Skeletal muscle tissue (tissue), 4 donors: ENCODE measurements around the gene CLPSL1. TPM values are rescaled to one million over a fixed set of nuclear protein-coding genes. Genes with fewer than 3 reads are reported as not detected.

Source experiments
- H3K27ac ChIP-seq: one replicate; pipeline ENCODE4 v1.7.0; 2013; ENCODE audit warnings: mild to moderate bottlenecking, low read depth, low read length, inconsistent platforms
- H3K27me3 ChIP-seq, 3 donors: one replicate each; pipeline ENCODE4 v1.7.0; 2013; ENCODE audit warnings: low read length in 3 of 3; ENCODE audit not compliant: control insufficient read depth in 3 of 3, insufficient read depth in 3 of 3
- H3K36me3 ChIP-seq, 3 donors: one replicate each; pipeline ENCODE4 v1.7.0; 2013; ENCODE audit warnings: low read length in 3 of 3; ENCODE audit not compliant: control insufficient read depth in 3 of 3, insufficient read depth in 3 of 3
- H3K4me1 ChIP-seq, 3 donors: one replicate each; pipeline ENCODE4 v1.7.0; 2013; ENCODE audit warnings: low read length in 3 of 3, mild to moderate bottlenecking in 3 of 3; ENCODE audit not compliant: control insufficient read depth in 3 of 3, insufficient read depth in 3 of 3
- H3K4me3 ChIP-seq, 3 donors: one replicate each; pipeline ENCODE4 v1.7.0; 2013; ENCODE audit warnings: low read length in 3 of 3
- H3K9ac ChIP-seq, 3 donors: one replicate each; pipeline ENCODE4 v1.7.0; 2013; ENCODE audit warnings: low read length in 3 of 3, mild to moderate bottlenecking in 3 of 3, moderate library complexity in 2 of 3, low read depth in 1 of 3
- H3K9me3 ChIP-seq, 3 donors: one replicate each; pipeline ENCODE4 v1.7.0; 2013; ENCODE audit warnings: low read length in 3 of 3; ENCODE audit not compliant: control insufficient read depth in 3 of 3
- total RNA-seq: library from RNA; depleted of rRNA; stranded (reverse); fragments of >200 nt; gene quantifications from one replicate; pipeline ENCODE4 v1.2.3, GENCODE V29; 2014
- donor health status: Osteomylitis.

Gene CLPSL1
- total RNA-seq, 1 donor from 2014 or later = not detected

DNA sequence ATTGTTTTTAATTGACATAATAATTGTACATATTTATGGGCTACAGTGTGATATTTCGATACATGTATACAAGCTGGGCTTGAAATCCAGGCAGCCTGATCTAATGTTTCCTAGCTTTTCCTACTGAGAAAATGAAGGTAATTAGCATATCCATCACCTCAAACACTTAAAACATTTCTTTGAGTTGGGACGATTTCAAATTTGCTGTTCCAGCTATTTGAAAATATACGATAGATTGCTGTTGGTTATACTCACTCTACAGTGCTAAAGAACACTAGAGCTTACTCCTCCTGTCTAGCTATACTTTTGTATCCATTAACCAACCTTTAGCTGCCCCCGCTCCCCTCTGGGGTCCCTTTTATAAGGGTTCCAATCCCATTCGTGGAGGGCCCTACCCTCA, 29.0 kb downstream of the CLPSL1 start:
- Histone ChIP-seq H3K27me3 (peaks cover 6 to 33% (median 18%) of the 10 kb centered on the region in 3 donors), H3K27ac (no peak overlapping the region), H3K9me3 (no peaks in the 10 kb centered on the region), H3K36me3 (no peaks in the 10 kb centered on the region), H3K4me3 (no peak overlapping the region), H3K4me1 (peaks cover 0 to 9% (median 3%) of the 10 kb centered on the region in 3 donors), H3K9ac (no peak overlapping the region)

DNA sequence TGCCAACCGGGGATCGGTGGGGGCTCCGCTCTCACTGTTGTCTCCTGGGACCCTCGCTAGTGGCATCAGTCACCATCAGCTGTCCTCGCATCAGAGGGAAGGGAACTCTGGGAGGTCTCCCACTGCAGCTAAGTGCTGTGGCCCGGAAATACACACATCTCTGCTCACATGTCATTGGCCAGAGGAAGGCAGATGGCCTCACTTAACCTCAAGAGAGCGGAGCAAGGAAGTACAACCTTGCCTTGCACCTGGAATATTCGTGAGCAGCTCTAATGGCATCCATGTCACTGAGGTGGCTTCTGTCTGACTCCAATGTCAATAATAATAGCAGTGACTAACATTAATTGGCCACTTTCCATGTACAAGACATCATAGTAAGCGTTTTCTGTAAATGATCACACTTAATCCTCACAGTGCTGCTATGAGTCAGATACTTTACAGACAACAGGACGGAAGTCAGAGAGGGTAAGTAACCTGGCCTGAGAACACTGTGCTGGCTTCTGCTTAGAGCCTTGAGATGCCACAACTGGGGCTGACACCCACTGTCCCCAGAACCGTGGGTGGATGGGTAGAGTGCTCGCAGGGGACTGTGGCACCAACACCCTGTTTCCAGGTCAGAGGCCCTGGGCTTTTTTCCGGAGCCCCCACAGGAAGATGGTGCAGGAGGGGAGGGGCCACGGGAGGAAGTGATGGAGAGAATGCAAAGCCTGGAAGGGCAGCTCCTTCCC, 30.3 kb downstream of the CLPSL1 start:
- peaks cover 0 to 9% (median 3%) of the 10 kb centered on the region in 3 donors for H3K4me1 ChIP-seq
- no peaks in the 10 kb centered on the region for H3K9me3 ChIP-seq
- H3K9ac ChIP-seq = no peak overlapping the region
- H3K27me3 ChIP-seq = peaks cover 0 to 27% (median 12%) of the 10 kb centered on the region in 3 donors
- no peak overlapping the region for H3K27ac ChIP-seq
- H3K4me3 ChIP-seq = no peak overlapping the region
- no peaks in the 10 kb centered on the region for H3K36me3 ChIP-seq

DNA sequence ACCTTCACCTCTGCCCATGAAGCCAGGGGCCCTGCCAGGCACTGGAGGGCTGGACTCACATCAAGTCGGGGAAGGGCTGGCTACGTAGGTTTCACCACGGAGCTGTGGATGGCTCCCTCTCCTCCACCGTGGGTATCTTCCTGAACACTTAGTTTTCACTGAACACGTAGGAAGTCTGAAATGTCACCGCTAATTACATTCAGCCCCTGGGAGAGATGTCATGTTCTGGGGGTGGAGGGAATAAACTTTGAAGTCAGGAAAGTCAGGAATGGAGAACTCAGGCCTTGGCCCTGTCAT, 30.8 kb downstream of the CLPSL1 start:
- Histone ChIP-seq H3K36me3 (no peaks in the 10 kb centered on the region), H3K4me3 (no peak overlapping the region), H3K9ac (no peak overlapping the region), H3K4me1 (peaks cover 0 to 9% (median 3%) of the 10 kb centered on the region in 3 donors), H3K9me3 (no peaks in the 10 kb centered on the region), H3K27me3 (peaks cover 0 to 25% (median 8%) of the 10 kb centered on the region in 3 donors), H3K27ac (no peak overlapping the region)

DNA sequence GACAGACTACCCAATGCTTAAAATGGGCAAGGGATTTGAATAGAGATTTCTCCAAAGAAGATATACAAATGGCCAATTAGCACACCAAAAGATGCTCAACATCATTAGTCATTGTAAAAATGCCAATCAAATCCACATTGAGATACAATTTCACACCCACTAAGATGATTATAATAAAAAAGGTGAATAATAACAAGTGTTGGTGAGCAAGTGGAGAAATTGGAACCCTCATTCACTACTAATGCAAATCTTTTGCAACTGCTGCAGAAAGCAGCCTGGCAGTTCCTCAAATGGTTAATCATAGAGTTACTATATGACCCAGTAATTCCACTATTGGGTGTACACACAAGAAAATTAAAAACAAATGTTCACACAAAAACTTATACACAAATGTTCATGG, 36.7 kb downstream of the CLPSL1 start:
- no peak overlapping the region for H3K27ac ChIP-seq
- no peaks in the 10 kb centered on the region for H3K36me3 ChIP-seq
- H3K4me1 ChIP-seq = no peaks in the 10 kb centered on the region
- H3K27me3 ChIP-seq = peaks cover 0 to 10% (median 4%) of the 10 kb centered on the region in 3 donors
- peaks cover 0 to 3% (median 0%) of the 10 kb centered on the region in 3 donors for H3K9me3 ChIP-seq
- H3K9ac ChIP-seq = no peak overlapping the region
- H3K4me3 ChIP-seq = no peak overlapping the region

DNA sequence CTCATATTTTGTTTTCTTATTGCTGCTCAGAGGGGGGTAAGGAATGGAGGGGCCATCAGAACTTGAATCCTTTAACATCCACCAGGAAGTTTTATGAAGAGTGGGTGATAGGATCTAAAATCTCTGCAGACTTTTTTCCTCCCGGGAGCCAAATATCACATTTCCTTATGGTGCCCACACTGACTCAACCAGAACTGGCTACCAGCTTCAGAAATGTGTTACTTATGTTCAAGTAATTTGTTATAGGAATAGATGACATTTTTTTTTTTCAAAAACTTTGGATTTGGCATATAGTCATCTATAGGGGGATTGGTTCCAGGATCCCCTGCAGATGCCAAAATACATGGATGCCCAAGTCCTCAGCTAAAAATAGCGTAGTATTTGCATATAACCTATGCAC, 42.8 kb downstream of the CLPSL1 start:
- Histone ChIP-seq H3K9me3 (peaks cover 0 to 2% (median 0%) of the 10 kb centered on the region in 3 donors), H3K27ac (no peak overlapping the region), H3K36me3 (no peaks in the 10 kb centered on the region), H3K4me3 (no peak overlapping the region), H3K27me3 (no peaks in the 10 kb centered on the region), H3K4me1 (no peaks in the 10 kb centered on the region), H3K9ac (no peak overlapping the region)

DNA sequence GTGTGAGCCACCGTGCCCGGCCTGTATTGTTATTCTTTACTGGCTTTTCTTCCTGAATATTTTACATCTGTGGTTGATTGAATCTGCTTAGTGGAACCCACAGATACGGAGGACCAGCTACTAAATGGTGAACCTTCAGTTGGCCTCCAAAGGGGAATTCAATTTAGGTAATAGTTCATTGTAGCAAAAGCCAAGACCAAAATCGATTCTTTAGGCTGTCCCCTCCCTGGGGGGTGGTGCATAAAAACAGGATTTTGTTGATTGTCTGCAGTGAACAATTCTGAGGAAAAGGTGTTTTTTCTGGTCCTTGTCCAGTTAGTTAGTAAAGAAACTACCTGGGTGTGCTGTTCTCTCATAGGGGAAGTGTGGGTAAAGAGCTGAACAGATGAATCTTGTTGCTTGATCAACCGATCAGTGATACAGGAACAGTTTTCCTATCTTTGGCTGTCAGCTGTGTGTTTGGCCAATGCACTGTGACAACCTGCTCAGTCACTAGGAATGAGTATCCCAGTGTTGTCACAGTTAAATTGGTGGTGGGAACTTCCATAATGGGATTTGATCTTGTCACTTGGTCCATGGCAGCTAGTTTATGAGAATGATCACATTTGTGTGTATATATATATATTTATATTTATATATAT, 43.9 kb downstream of the CLPSL1 start:
- Histone ChIP-seq H3K36me3 (no peaks in the 10 kb centered on the region), H3K9me3 (peaks cover 0 to 2% (median 0%) of the 10 kb centered on the region in 3 donors), H3K4me3 (no peak overlapping the region), H3K4me1 (no peaks in the 10 kb centered on the region), H3K27me3 (no peaks in the 10 kb centered on the region), H3K9ac (no peak overlapping the region), H3K27ac (no peak overlapping the region)

DNA sequence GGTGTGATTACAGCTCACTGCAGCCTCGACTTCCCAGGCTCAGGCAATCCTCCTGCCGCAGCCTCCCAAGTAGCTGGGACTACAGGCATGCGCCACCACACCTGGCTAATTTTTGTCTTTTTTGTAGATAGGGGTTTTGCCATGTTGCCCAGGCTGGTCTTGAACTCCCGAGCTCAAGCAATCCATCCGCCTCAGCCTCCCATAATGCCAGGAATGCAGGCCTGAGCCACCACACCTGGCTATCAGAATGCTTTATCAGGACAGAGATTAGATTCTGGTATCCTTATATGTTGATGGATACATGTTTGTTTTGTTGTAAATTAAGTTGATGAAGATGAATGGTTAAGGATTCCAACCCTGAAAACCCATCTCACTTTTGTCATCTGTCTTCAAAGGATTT, 48.5 kb downstream of the CLPSL1 start:
- no peak overlapping the region for H3K27ac ChIP-seq
- H3K4me3 ChIP-seq = no peak overlapping the region
- peaks cover 0 to 5% (median 0%) of the 10 kb centered on the region in 3 donors for H3K36me3 ChIP-seq
- H3K9ac ChIP-seq = no peak overlapping the region
- no peaks in the 10 kb centered on the region for H3K4me1 ChIP-seq
- H3K27me3 ChIP-seq = no peaks in the 10 kb centered on the region
- peaks cover 0 to 2% (median 0%) of the 10 kb centered on the region in 3 donors for H3K9me3 ChIP-seq

DNA sequence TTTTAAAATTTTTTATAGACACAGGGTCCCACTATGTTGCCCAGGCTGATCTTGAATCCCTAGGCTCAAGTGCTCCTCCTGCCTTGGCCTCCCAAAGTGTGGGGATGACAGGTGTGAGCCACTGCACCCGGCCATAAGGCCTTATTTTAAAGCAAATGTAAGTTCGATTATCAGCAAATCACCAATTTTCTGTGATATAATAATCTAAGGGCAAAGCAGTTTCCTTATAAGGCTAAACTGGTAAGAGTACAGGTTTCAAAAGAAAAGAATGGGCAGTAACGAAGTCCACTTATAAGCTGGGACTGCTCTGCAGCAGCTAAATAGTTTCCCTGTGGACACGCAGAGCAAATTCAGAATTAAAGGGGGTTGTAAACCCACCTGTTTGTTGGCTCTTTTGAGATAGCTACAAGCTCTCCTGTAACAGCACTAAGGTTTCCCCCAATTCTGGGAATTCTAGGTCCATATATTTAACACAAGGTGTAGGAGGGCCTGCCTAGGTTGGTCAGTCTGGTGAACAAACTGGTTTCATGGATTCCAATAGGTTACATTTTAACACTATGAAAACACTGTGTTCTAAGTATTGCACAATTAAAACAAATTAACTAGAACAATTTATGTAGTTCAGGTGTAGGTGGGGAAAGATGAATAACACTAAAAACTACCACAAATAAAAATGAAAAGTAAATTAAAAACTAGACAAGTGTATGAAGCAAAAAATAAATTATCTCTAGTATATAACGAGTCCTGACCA, 50.6 kb downstream of the CLPSL1 start:
- Histone ChIP-seq H3K27me3 (no peaks in the 10 kb centered on the region), H3K36me3 (peaks cover 0 to 12% (median 11%) of the 10 kb centered on the region in 3 donors), H3K27ac (no peak overlapping the region), H3K4me3 (no peak overlapping the region), H3K4me1 (no peaks in the 10 kb centered on the region), H3K9me3 (no peaks in the 10 kb centered on the region), H3K9ac (no peak overlapping the region)

DNA sequence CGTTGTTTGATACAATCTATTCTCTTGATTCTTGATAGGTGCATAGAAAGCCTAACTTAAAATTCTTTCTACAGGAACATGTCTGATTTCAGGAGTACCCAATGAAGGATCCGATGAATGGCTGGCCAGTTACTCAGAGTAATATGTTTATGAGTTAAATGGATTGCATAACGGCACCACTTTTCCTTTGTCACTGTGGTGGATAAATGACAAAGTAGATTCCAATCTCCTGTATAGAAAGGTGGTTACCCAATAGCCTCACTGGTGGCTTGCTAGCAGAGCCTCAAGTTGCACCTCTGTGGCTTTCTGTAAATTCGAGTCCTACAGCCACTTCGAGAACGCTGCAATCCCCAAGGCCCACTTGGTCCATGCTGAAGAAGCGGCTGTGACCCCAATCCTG, 52.7 kb downstream of the CLPSL1 start:
- no peaks in the 10 kb centered on the region for H3K27me3 ChIP-seq
- H3K9ac ChIP-seq = no peak overlapping the region
- peaks cover 5 to 14% (median 12%) of the 10 kb centered on the region in 3 donors for H3K36me3 ChIP-seq
- no peaks in the 10 kb centered on the region for H3K4me1 ChIP-seq
- no peaks in the 10 kb centered on the region for H3K9me3 ChIP-seq
- H3K4me3 ChIP-seq = no peak overlapping the region
- H3K27ac ChIP-seq = no peak overlapping the region
